IMR-90 (cell line): ENCODE results near the gene ZBTB8B. TPM values are rescaled to one million over a fixed set of nuclear protein-coding genes. Genes with fewer than 3 reads are reported as not detected.

Experiments used
- ATAC-seq: fragments of 200-7000 bp; cut with Tn5 transposase; 2 replicates; pipeline ENCODE4 v1.9.1; 2020; ENCODE audit warnings: low read depth, mild to moderate bottlenecking, moderate library complexity
- BruUV-seq: library from RNA; stranded (reverse); fragments of 400-500 nt; replicated peaks from 2 replicates; lab custom pipeline; 2021; lab: Mats Ljungman, UMichigan
- CTCF ChIA-PET: fragments of 300-600 bp; formaldehyde crosslinking; extraction: SDS; loops from one replicate; lab custom pipeline; 2021; ENCODE audit warnings: antibody characterized with exemption; lab: Yijun Ruan, JAX
- POLR2A ChIA-PET: fragments of 300-600 bp; sonication (Branson Sonifier 250); formaldehyde crosslinking; loops from one replicate; lab custom pipeline; 2022; ENCODE audit warnings: antibody characterized with exemption; ENCODE audit not compliant: unreplicated experiment; lab: Charles Lee
- DNase-seq: peaks from one replicate; pipeline ENCODE4 v3.0.0; 2013
- H2AFZ ChIP-seq: replicated peaks from 2 replicates; pipeline ENCODE3; 2013; ENCODE audit warnings: low read length, mild to moderate bottlenecking; ENCODE audit not compliant: poor library complexity
- H2AK5ac ChIP-seq: 2 replicates; pipeline ENCODE4 v1.6.1; 2013; ENCODE audit warnings: low read depth, low read length, inconsistent platforms
- H2AK9ac ChIP-seq: replicated peaks from 2 replicates; pipeline ENCODE3; 2013; ENCODE audit warnings: mild to moderate bottlenecking, low read depth, low read length, moderate library complexity; ENCODE audit not compliant: poor library complexity
- H2BK120ac ChIP-seq: 2 replicates; pipeline ENCODE4 v1.6.1; 2013; ENCODE audit warnings: low read depth, low read length, inconsistent platforms
- H2BK15ac ChIP-seq: 3 replicates; pipeline ENCODE4 v1.6.1; 2013; ENCODE audit warnings: low read depth, low read length, inconsistent platforms
- H2BK20ac ChIP-seq: 2 replicates; pipeline ENCODE4 v1.6.1; 2013; ENCODE audit warnings: low read depth, mild to moderate bottlenecking, inconsistent platforms, low read length, moderate library complexity
- H2BK5ac ChIP-seq: 2 replicates; pipeline ENCODE4 v1.6.1; 2013; ENCODE audit warnings: mild to moderate bottlenecking, low read depth, low read length, inconsistent platforms; ENCODE audit not compliant: poor library complexity, severe bottlenecking
- H3K14ac ChIP-seq: replicated peaks from 2 replicates; pipeline ENCODE4 v1.6.1; 2013; ENCODE audit warnings: low read depth, low read length, inconsistent platforms
- H3K18ac ChIP-seq: 2 replicates; pipeline ENCODE4 v1.6.1; 2013; ENCODE audit warnings: low read depth, low read length, control low read depth
- H3K23ac ChIP-seq: 2 replicates; pipeline ENCODE4 v1.6.1; 2013; ENCODE audit warnings: low read depth, low read length, inconsistent platforms
- H3K27ac ChIP-seq: 2 replicates; pipeline ENCODE4 v1.5.1; 2013; ENCODE audit warnings: mild to moderate bottlenecking, control low read depth, low read length; ENCODE audit not compliant: insufficient read depth
- H3K27me3 ChIP-seq: 2 replicates; pipeline ENCODE4 v1.6.1; 2013; ENCODE audit warnings: low read length; ENCODE audit not compliant: control insufficient read depth, insufficient read depth
- H3K36me3 ChIP-seq: 2 replicates; pipeline ENCODE4 v1.6.1; 2013; ENCODE audit warnings: low read length, mixed read lengths; ENCODE audit not compliant: control insufficient read depth, insufficient read depth
- H3K4ac ChIP-seq: 2 replicates; pipeline ENCODE4 v1.6.1; 2013; ENCODE audit warnings: low read depth, low read length, inconsistent platforms
- H3K4me1 ChIP-seq: 2 replicates; pipeline ENCODE4 v1.6.1; 2013; ENCODE audit warnings: low read length, mixed read lengths; ENCODE audit not compliant: control insufficient read depth, insufficient read depth
- H3K4me2 ChIP-seq: 2 replicates; pipeline ENCODE4 v1.6.1; 2013; ENCODE audit warnings: low read depth, mild to moderate bottlenecking, control low read depth, low read length, moderate library complexity
- H3K4me3 ChIP-seq: 2 replicates; pipeline ENCODE4 v1.5.1; 2013; ENCODE audit warnings: low read depth, mild to moderate bottlenecking, control low read depth, low read length, moderate library complexity; ENCODE audit not compliant: insufficient read depth
- H3K56ac ChIP-seq: 2 replicates; pipeline ENCODE4 v1.6.1; 2013; ENCODE audit warnings: low read length, inconsistent platforms; ENCODE audit not compliant: insufficient read depth; ENCODE audit errors: extremely low read depth
- H3K79me1 ChIP-seq, 2 experiments: 2 replicates each; pipeline ENCODE4 v1.6.1; 2013; ENCODE audit warnings: low read length in 2 of 2, inconsistent platforms in 1 of 2, low read depth in 1 of 2
- H3K9ac ChIP-seq: 2 replicates; pipeline ENCODE4 v1.6.1; 2013; ENCODE audit warnings: low read depth, low read length, control low read depth
- H3K9me1 ChIP-seq: 2 replicates; pipeline ENCODE4 v1.6.1; 2013; ENCODE audit warnings: low read length, inconsistent platforms; ENCODE audit not compliant: insufficient read depth
- H3K9me3 ChIP-seq: 2 replicates; pipeline ENCODE4 v1.6.1; 2013; ENCODE audit warnings: low read length; ENCODE audit not compliant: control insufficient read depth, insufficient read depth
- H4K20me1 ChIP-seq: 2 replicates; pipeline ENCODE4 v1.6.1; 2013; ENCODE audit warnings: low read length, inconsistent platforms; ENCODE audit not compliant: insufficient read depth
- H4K5ac ChIP-seq: 2 replicates; pipeline ENCODE4 v1.6.1; 2013; ENCODE audit warnings: mild to moderate bottlenecking, low read depth, low read length, control low read depth
- H4K8ac ChIP-seq, 2 experiments: 2 replicates each; pipeline ENCODE4 v1.6.1; 2013; ENCODE audit warnings: low read depth in 2 of 2, low read length in 2 of 2, control low read depth in 1 of 2, inconsistent platforms in 1 of 2
- H4K91ac ChIP-seq: 2 replicates; pipeline ENCODE4 v1.6.1; 2013; ENCODE audit warnings: low read depth, low read length, inconsistent platforms; ENCODE audit not compliant: insufficient read depth
- BHLHE40 ChIP-seq: fragments of 150-350 bp; IDR thresholded peaks from 2 replicates; pipeline ENCODE4 v1.6.1; 2016; ENCODE audit warnings: mild to moderate bottlenecking, low read depth, low read length
- CEBPB ChIP-seq: IDR thresholded peaks from 2 replicates; pipeline ENCODE4 v1.6.1; 2012; ENCODE audit warnings: low read depth, low read length, improper control_type of control experiment
- CHD1 ChIP-seq: IDR thresholded peaks from 2 replicates; pipeline ENCODE4 v1.6.1; 2012; ENCODE audit warnings: low read depth, low read length, improper control_type of control experiment
- FOS ChIP-seq: fragments of 150-350 bp; IDR thresholded peaks from 2 replicates; pipeline ENCODE4 v1.6.1; 2016; ENCODE audit warnings: low read depth, low read length
- MAFK ChIP-seq: IDR thresholded peaks from 2 replicates; pipeline ENCODE4 v1.6.1; 2012; ENCODE audit warnings: low read depth, low read length, improper control_type of control experiment
- POLR2A ChIP-seq: IDR thresholded peaks from 2 replicates; pipeline ENCODE4 v1.6.1; 2012; ENCODE audit warnings: mild to moderate bottlenecking, low read depth, low read length
- RAD21 ChIP-seq: IDR thresholded peaks from 2 replicates; pipeline ENCODE4 v1.6.1; 2012; ENCODE audit warnings: low read length, improper control_type of control experiment
- RCOR1 ChIP-seq: IDR thresholded peaks from 2 replicates; pipeline ENCODE4 v1.6.1; 2012; ENCODE audit warnings: mild to moderate bottlenecking, low read length, improper control_type of control experiment; ENCODE audit not compliant: insufficient replicate concordance
- RFX5 ChIP-seq: IDR thresholded peaks from 2 replicates; pipeline ENCODE4 v1.8.0; 2012; ENCODE audit warnings: low read depth, mild to moderate bottlenecking, low read length, moderate library complexity
- WGBS, 2 experiments: methylation state at CpG; one replicate each; pipeline versions ENCODE4 v1.1.5 to v1.1.7; 2013; ENCODE audit warnings: missing lambda C conversion rate in 2 of 2; ENCODE audit not compliant: insufficient read length in 1 of 2; ENCODE audit errors: extremely low coverage in 2 of 2; 5-methylcytosine and 5-hydroxymethylcytosine counted together
- dilution Hi-C: fragments of 300-500 bp; cut with HindIII; formaldehyde crosslinking; loops from one replicate; pipeline ENCODE4 v1.14.3; 2018; ENCODE audit warnings: low sequenced_read_pairs; ENCODE audit not compliant: unreplicated experiment
- in situ Hi-C: fragments of 300-500 bp; cut with MboI; formaldehyde crosslinking; loops from 3 replicates; pipeline ENCODE4 v1.14.3; 2019; ENCODE audit warnings: low sequenced_read_pairs, inconsistent platforms, mixed read lengths
- intact Hi-C: fragments of 100-400 bp; cut with micrococcal nuclease; formaldehyde crosslinking; loops from 2 replicates; pipeline ENCODE4 v1.10.0; 2022
- polyA plus RNA-seq, 3 experiments: library from polyadenylated mRNA; depleted of rRNA; stranded (reverse); fragments of >200 nt; gene quantifications; 2 replicates each; pipeline ENCODE4 v1.2.3, GENCODE V29; 2012; ENCODE audit warnings: low replicate concordance in 1 of 3
- total RNA-seq: library from RNA; depleted of rRNA; stranded (reverse); fragments of >200 nt; gene quantifications from 2 replicates; pipeline ENCODE4 v1.2.3, GENCODE V29; 2012
- TF ChIP-seq, protein P1 (sequence below): fragments of 150-350 bp; IDR thresholded peaks from 2 replicates; pipeline ENCODE4 v1.6.1; 2016; ENCODE audit warnings: low read depth, mild to moderate bottlenecking, low read length, moderate library complexity, borderline replicate concordance
- TF ChIP-seq, protein P2 (sequence below): fragments of 150-350 bp; IDR thresholded peaks from 2 replicates; pipeline ENCODE4 v1.6.1; 2017; ENCODE audit warnings: mild to moderate bottlenecking, antibody characterized with exemption, low read length, low read depth

ZBTB8B gene
- total and polyA plus RNA-seq, 2 of the 4 experiments (the other 2 are of a cell fraction), result not detected

DNA sequence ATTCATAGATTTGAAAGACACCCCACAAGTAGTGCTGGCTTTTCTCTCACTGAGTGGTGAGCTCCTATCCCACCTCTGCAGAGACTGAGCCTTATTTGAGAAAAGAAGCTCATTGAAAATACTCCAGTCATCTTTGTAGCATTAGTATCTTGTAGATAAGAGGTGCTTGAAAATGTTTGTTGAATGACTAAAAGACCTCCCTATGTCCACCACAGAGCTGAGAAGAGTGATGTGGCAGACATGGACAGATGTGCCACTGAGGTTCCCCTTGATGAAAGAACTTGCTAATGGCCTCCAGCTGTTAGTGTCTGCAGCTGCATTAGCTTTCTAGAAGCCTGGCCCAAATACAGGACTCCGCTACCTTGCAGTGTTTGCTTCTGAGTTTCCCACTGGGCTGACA is 45.1 kb downstream of the ZBTB8B start:
- Histone ChIP-seq H3K4me3 (no peak overlapping the region), H3K36me3 (no peaks in the 10 kb centered on the region), H3K4ac (no peak overlapping the region), H3K9me1 (no peaks in the 10 kb centered on the region), H2BK120ac (no peak overlapping the region), H3K18ac (no peak overlapping the region), H4K8ac (no peak overlapping the region), H2BK20ac (no peak overlapping the region), H2AK5ac (no peak overlapping the region), H2AK9ac (no peak overlapping the region), H4K20me1 (no peaks in the 10 kb centered on the region), H3K9ac (no peak overlapping the region), H3K27ac (no peak overlapping the region), H3K79me1 (no peaks in the 10 kb centered on the region), H3K56ac (no peak overlapping the region), H2AFZ (no peak overlapping the region), H3K23ac (no peak overlapping the region), H4K5ac (no peak overlapping the region), H3K4me1 (no peaks in the 10 kb centered on the region), H3K4me2 (no peak overlapping the region), H2BK5ac (no peak overlapping the region), H3K14ac (no peak overlapping the region), H3K27me3 (0 out of 2 replicates have a peak, but pooled peaks cover 2% of the 10 kb centered on the region), H2BK15ac (no peak overlapping the region), H3K9me3 (no peaks in the 10 kb centered on the region), H4K91ac (no peak overlapping the region)
- ATAC-seq (no peak), DNase-seq (no peak)
- TF ChIP-seq RAD21 (no peak), CHD1 (no peak), FOS (no peak), POLR2A (no peak), RFX5 (no peak), CEBPB (no peak), BHLHE40 (no peak), MAFK (no peak), RCOR1 (no peak)
- TF ChIP-seq, protein P1, sequence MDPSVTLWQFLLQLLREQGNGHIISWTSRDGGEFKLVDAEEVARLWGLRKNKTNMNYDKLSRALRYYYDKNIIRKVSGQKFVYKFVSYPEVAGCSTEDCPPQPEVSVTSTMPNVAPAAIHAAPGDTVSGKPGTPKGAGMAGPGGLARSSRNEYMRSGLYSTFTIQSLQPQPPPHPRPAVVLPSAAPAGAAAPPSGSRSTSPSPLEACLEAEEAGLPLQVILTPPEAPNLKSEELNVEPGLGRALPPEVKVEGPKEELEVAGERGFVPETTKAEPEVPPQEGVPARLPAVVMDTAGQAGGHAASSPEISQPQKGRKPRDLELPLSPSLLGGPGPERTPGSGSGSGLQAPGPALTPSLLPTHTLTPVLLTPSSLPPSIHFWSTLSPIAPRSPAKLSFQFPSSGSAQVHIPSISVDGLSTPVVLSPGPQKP, result no peak
- TF ChIP-seq, protein P2, sequence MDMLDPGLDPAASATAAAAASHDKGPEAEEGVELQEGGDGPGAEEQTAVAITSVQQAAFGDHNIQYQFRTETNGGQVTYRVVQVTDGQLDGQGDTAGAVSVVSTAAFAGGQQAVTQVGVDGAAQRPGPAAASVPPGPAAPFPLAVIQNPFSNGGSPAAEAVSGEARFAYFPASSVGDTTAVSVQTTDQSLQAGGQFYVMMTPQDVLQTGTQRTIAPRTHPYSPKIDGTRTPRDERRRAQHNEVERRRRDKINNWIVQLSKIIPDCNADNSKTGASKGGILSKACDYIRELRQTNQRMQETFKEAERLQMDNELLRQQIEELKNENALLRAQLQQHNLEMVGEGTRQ, result no peak
- no TSS peak for BruUV-seq
- in situ Hi-C loops (no loop called here), dilution Hi-C loops (no loop called here), intact Hi-C loops (loop anchor here (10.0 kb wide), 1 partner anchor 1435 kb away; no protein-coding TSS in a partner anchor)
- ChIA-PET POLR2A (no interaction called here), CTCF (interaction anchor here (1.4 kb wide), 1 partner anchor 10 kb away, joined by 9 read pairs; no protein-coding TSS in a partner anchor)
- no CpG with 5 or more reads among the region's 1 CpG for WGBS, 2 experiments
